ENCODE data around the gene EIF5AL1. TPM values are rescaled to one million over a fixed set of nuclear protein-coding genes. Genes with fewer than 3 reads are reported as not detected.

The EIF5AL1 gene
- total RNA-seq, 6 experiments from 2014 or later: 0.31 to 0.54 (median 0.44) TPM; not detected in 1

- no peaks in the 10 kb centered on the region for H3K27me3 ChIP-seq
- no peak overlapping the region for H3K27ac ChIP-seq
- H3K9me3 ChIP-seq: no peaks in the 10 kb centered on the region
- no peak for DNase-seq
- TF ChIP-seq CTCF (IDR thresholded peaks at IDR 0.05) (no peak), POLR2A (IDR thresholded peaks at IDR 0.05) (no peak)
- intact Hi-C loops (cut with DNase I): no loop called here
- no peak for ATAC-seq
- no peak overlapping the region for H3K4me3 ChIP-seq
- 44% methylated on average over 4 of the region's 4 CpGs for WGBS (ENCODE audit: insufficient coverage, low coverage, low lambda C conversion rate, missing lambda C conversion rate)
- H3K36me3 ChIP-seq: no peaks in the 10 kb centered on the region
- peaks cover 0 to 8% (median 3%) of the 10 kb centered on the region in 4 donors for H3K4me1 ChIP-seq
Observed at GRCh38 chr10:79563426-79563825, 51.1 kb downstream of the EIF5AL1 start.

Small RNA genes lying within 50 kb of the gene (small RNA-seq; reads per million reads assigned to genes)
- 0 reads per million in 2 experiments for gene BX248123.2
- 0 reads per million in 2 experiments for gene RPS12P18

Other genes starting within 250 kb of the EIF5AL1 start
- 100 to 1,000 TPM in 1 of 6 experiments, 10 to 100 TPM in 5; 53.7 to 106 (median 90.1) TPM for gene PPIF, start 165.1 kb upstream of the EIF5AL1 start, total RNA-seq
- gene ZCCHC24, start 66.9 kb upstream of the EIF5AL1 start, total RNA-seq: 10 to 100 TPM; 19.8 to 33.6 (median 22.7) TPM
- under 1 TPM in 3 of 6 experiments, not detected in 3; 0.12 to 0.95 (median 0.42) TPM for gene SFTPA2, start 47.9 kb downstream of the EIF5AL1 start, total RNA-seq
- gene SFTPA1, start 98.4 kb downstream of the EIF5AL1 start, total RNA-seq: under 1 TPM in 3 of 6 experiments, not detected in 3; 0.12 to 0.40 (median 0.35) TPM
- gene NUTM2B, start 190.7 kb downstream of the EIF5AL1 start, total RNA-seq: under 1 TPM; 0.16 to 0.51 (median 0.31) TPM

Data from right lobe of liver (tissue), 6 donors.